RWPE2 (cell line): ENCODE results near the gene DUSP15.

Source experiments
- ATAC-seq: fragments of 200-7000 bp; cut with Tn5 transposase; 3 replicates; pipeline ENCODE4 v1.9.1; 2021; ENCODE audit warnings: low read depth
- DNase-seq: peaks from one replicate; pipeline ENCODE4 v3.0.0-alpha.2; 2020; ENCODE audit warnings: low spot score
- H3K27ac ChIP-seq: fragments of 450-650 bp; 2 replicates; pipeline ENCODE4 v1.5.1; 2017; ENCODE audit warnings: mild to moderate bottlenecking; ENCODE audit not compliant: poor library complexity, severe bottlenecking
- H3K27me3 ChIP-seq: fragments of 250-450 bp; sonication (Bioruptor Pico); 2 replicates; pipeline ENCODE4 v1.5.1; 2021; ENCODE audit warnings: mild to moderate bottlenecking, moderate library complexity; ENCODE audit not compliant: insufficient read depth, poor library complexity, severe bottlenecking
- H3K36me3 ChIP-seq: fragments of 250-450 bp; sonication (Bioruptor Pico); 2 replicates; pipeline ENCODE4 v1.5.1; 2020; ENCODE audit warnings: low read depth, mild to moderate bottlenecking, moderate library complexity
- H3K4me1 ChIP-seq: fragments of 250-450 bp; sonication (Bioruptor Pico); 2 replicates; pipeline ENCODE4 v1.5.1; 2021; ENCODE audit warnings: mild to moderate bottlenecking, moderate library complexity; ENCODE audit not compliant: insufficient read depth, poor library complexity, severe bottlenecking
- H3K4me3 ChIP-seq: fragments of 250-450 bp; sonication (Bioruptor Pico); 2 replicates; pipeline ENCODE4 v1.5.1; 2021; ENCODE audit warnings: mild to moderate bottlenecking, moderate library complexity; ENCODE audit not compliant: severe bottlenecking
- H3K9me3 ChIP-seq: fragments of 250-450 bp; sonication (Bioruptor Pico); 2 replicates; pipeline ENCODE4 v1.5.1; 2021; ENCODE audit warnings: mild to moderate bottlenecking, moderate library complexity; ENCODE audit not compliant: severe bottlenecking
- CTCF ChIP-seq: fragments of 450-650 bp; IDR thresholded peaks from one replicate; pipeline ENCODE4 v1.5.1; 2017; ENCODE audit warnings: mild to moderate bottlenecking, moderate library complexity; ENCODE audit not compliant: poor library complexity, severe bottlenecking

Gene DUSP15

GRCh38 chr20:31903627-31904386 is 33.5 kb upstream of the DUSP15 start:
- TF ChIP-seq CTCF, result no peak
- DNase-seq, result no peak
- Histone ChIP-seq H3K9me3 (no peaks in the 10 kb centered on the region), H3K36me3 (no peaks in the 10 kb centered on the region), H3K4me3 (no peak overlapping the region), H3K27ac (no peak overlapping the region), H3K27me3 (no peaks in the 10 kb centered on the region), H3K4me1 (no peaks in the 10 kb centered on the region)
- ATAC-seq, result no peak

- H3K27ac ChIP-seq, result no peak overlapping the region
- no peak for ATAC-seq
- no peak overlapping the region for H3K4me3 ChIP-seq
- H3K36me3 ChIP-seq, result no peaks in the 10 kb centered on the region
- no peaks in the 10 kb centered on the region for H3K27me3 ChIP-seq
- peak; percentile 30 for DNase-seq
- TF ChIP-seq CTCF, result no peak
- no peaks in the 10 kb centered on the region for H3K4me1 ChIP-seq
- no peaks in the 10 kb centered on the region for H3K9me3 ChIP-seq
Observed at GRCh38 chr20:31901615-31902014, 31.3 kb upstream of the DUSP15 start.

GRCh38 chr20:31897541-31897940 is 27.2 kb upstream of the DUSP15 start:
- DNase-seq (peak; percentile 75), ATAC-seq (no peak)
- no peaks in the 10 kb centered on the region for H3K27me3 ChIP-seq
- no peak overlapping the region for H3K4me3 ChIP-seq
- no peaks in the 10 kb centered on the region for H3K4me1 ChIP-seq
- H3K9me3 ChIP-seq, result no peaks in the 10 kb centered on the region
- H3K27ac ChIP-seq, result no peak overlapping the region
- H3K36me3 ChIP-seq, result no peaks in the 10 kb centered on the region
- no peak for TF ChIP-seq CTCF

- H3K36me3 ChIP-seq, result no peaks in the 10 kb centered on the region
- no peaks in the 10 kb centered on the region for H3K27me3 ChIP-seq
- ATAC-seq, result no peak
- no peak overlapping the region for H3K4me3 ChIP-seq
- H3K9me3 ChIP-seq, result no peaks in the 10 kb centered on the region
- no peaks in the 10 kb centered on the region for H3K4me1 ChIP-seq
- peak; percentile 48 for DNase-seq
- H3K27ac ChIP-seq, result no peak overlapping the region
- no peak for TF ChIP-seq CTCF
Observed at GRCh38 chr20:31896049-31896448, 25.7 kb upstream of the DUSP15 start.

GRCh38 chr20:31894980-31895675 is 24.8 kb upstream of the DUSP15 start:
- no peaks in the 10 kb centered on the region for H3K9me3 ChIP-seq
- H3K27ac ChIP-seq, result no peak overlapping the region
- DNase-seq, result peak; percentile 59
- H3K4me1 ChIP-seq, result no peaks in the 10 kb centered on the region
- H3K27me3 ChIP-seq, result no peaks in the 10 kb centered on the region
- no peak overlapping the region for H3K4me3 ChIP-seq
- no peak for TF ChIP-seq CTCF
- no peaks in the 10 kb centered on the region for H3K36me3 ChIP-seq
- peak; percentile 97 for ATAC-seq
